ENCODE results near the gene BLOC1S4. TPM values are rescaled to one million over a fixed set of nuclear protein-coding genes. Genes with fewer than 3 reads are reported as not detected.

BLOC1S4 gene
- total RNA-seq, 1 experiment from 2014 or later, result 15.7 TPM

DNA sequence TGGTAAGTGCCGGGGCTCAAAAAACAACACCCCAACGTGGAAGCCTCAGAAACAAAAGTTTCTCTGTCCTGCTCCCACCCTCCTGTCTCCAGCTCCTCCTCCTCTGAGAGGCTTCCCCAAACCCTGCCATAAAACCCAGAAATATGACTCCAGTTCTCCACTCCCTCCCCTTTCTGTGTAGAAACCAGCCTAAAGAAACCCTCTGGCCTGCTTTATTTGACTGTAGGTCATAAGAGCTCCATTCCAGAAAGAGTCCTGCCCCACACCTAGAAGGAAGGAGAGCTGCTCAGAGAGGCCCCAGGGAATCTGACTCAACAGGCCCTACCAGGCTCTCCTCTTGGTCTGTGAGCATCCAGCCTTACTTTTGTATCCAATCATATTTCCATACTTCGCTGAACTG is 23.2 kb upstream of the BLOC1S4 start:
- H3K9me2 ChIP-seq (ENCODE audit: insufficient read depth), result no peaks in the 10 kb centered on the region
- no peak overlapping the region for H2AFZ ChIP-seq (ENCODE audit: low read depth, low read length, poor library complexity, severe bottlenecking)
- H3K79me2 ChIP-seq (ENCODE audit: insufficient read depth, low read length), result no peaks in the 10 kb centered on the region
- intact Hi-C loops (cut with micrococcal nuclease), result no loop called here
- H3K27ac ChIP-seq (ENCODE audit: low read depth, low read length), result no peak overlapping the region
- ATAC-seq (no peak), DNase-seq (ENCODE audit: low read depth, low spot score) (no peak)
- TF ChIP-seq EZH2 (IDR thresholded peaks at IDR 0.05), result no peak
- no peak for TF ChIP-seq CEBPB (IDR thresholded peaks at IDR 0.05; ENCODE audit: low read depth)
- no peaks in the 10 kb centered on the region for H3K9me3 ChIP-seq (ENCODE audit: control insufficient read depth in 1 of 2, insufficient read depth in 1 of 2, low read depth in 1 of 2, low read length in 2 of 2)
- ChIA-PET CTCF (interaction anchor here (1.0 to 1.3 kb wide), 2 partner anchors 9 to 18 kb away, joined by 3 read pairs; no protein-coding TSS in a partner anchor), RAD21 (ENCODE audit: low non-redundant PET in 1 of 2, low total read pairs in 2 of 2, uncharacterized antibody in 2 of 2, unreplicated experiment in 2 of 2) (no interaction called here), POLR2A (no interaction called here)
- no peak overlapping the region for H3K4me3 ChIP-seq (replicated peaks in 1 of 2; ENCODE audit: low read depth in 1 of 2, low read length in 2 of 2)
- no peaks in the 10 kb centered on the region for H4K20me1 ChIP-seq (ENCODE audit: insufficient read depth)
- peaks cover 35 to 48% of the 10 kb centered on the region in 2 experiments for H3K4me1 ChIP-seq (ENCODE audit: control insufficient read depth in 1 of 2, insufficient read depth in 2 of 2, low read length in 2 of 2)
- H3K4me2 ChIP-seq (ENCODE audit: low read length), result no peak overlapping the region
- H3K36me3 ChIP-seq (ENCODE audit: control insufficient read depth in 1 of 2, insufficient read depth in 2 of 2, low read length in 2 of 2), result no peaks in the 10 kb centered on the region
- H3K9ac ChIP-seq (ENCODE audit: low read length), result no peak overlapping the region
- H3K27me3 ChIP-seq (ENCODE audit: insufficient read depth, low read length), result no peaks in the 10 kb centered on the region
- no TSS peak for BruUV-seq (replicated peaks)

DNA sequence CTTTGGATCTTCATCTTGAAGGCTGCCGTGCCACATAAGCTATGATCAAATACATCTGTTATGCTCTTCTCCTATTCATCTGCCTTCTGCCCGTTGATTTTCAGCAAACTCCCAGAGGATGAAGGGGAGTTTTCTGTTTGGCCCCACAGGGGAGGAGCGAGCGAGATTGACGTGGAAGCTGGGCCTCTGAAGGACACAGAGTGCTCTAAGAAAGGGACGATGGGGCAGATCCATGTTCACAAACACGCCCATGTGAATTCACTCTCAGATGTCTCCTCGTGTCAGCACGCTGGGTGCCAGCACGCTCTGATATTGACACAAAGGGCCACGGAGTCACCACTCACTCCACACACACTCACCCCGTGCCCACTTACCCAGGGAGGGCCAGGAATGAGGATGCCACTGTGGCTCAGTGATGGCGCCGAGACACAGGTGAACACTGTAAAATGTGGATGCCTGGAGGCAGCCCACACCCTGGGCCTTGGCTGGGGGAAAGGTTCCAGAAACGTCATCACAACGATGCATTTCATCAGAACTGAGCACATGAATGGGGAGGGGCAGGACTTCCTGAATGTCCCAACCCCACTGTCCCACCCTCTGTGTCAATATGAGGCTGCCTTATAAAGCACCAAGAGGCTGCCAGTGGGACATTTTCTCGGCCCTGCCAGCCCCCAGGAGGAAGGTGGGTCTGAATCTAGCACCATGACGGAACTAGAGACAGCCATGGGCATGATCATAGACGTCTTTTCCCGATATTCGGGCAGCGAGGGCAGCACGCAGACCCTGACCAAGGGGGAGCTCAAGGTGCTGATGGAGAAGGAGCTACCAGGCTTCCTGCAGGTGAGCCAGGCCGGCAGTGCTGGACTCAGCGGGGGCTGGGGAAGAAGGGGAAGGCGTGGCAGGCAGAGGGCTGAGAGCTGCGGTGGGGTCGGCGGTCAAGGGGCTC is 22.5 kb upstream of the BLOC1S4 start, which contains the start of gene S100P:
S100P (plus strand) TSS at position 648 of the 946 bp plus-strand sequence; CDS start at position 703, 55 bp downstream.
- Histone ChIP-seq H3K79me2 (ENCODE audit: insufficient read depth, low read length) (no peaks in the 10 kb centered on the region), H3K36me3 (ENCODE audit: control insufficient read depth in 1 of 2, insufficient read depth in 2 of 2, low read length in 2 of 2) (no peaks in the 10 kb centered on the region), H3K4me2 (ENCODE audit: low read length) (no peak within 1 kb of the TSS), H3K9me3 (ENCODE audit: control insufficient read depth in 1 of 2, insufficient read depth in 1 of 2, low read depth in 1 of 2, low read length in 2 of 2) (no peaks in the 10 kb centered on the region), H3K9ac (ENCODE audit: low read length) (no peak within 1 kb of the TSS), H2AFZ (ENCODE audit: low read depth, low read length, poor library complexity, severe bottlenecking) (no peak within 1 kb of the TSS), H3K27ac (ENCODE audit: low read depth, low read length) (no peak within 1 kb of the TSS), H3K9me2 (ENCODE audit: insufficient read depth) (no peaks in the 10 kb centered on the region), H4K20me1 (ENCODE audit: insufficient read depth) (no peaks in the 10 kb centered on the region), H3K4me1 (ENCODE audit: control insufficient read depth in 1 of 2, insufficient read depth in 2 of 2, low read length in 2 of 2) (peaks cover 28 to 41% of the 10 kb centered on the region in 2 experiments), H3K27me3 (ENCODE audit: insufficient read depth, low read length) (no peaks in the 10 kb centered on the region), H3K4me3 (replicated peaks in 1 of 2; ENCODE audit: low read depth in 1 of 2, low read length in 2 of 2) (no peak within 1 kb of the TSS)
- no TSS peak for BruUV-seq (replicated peaks)
- ChIA-PET CTCF (interaction anchor here (0.7 to 1.3 kb wide), 3 partner anchors 8 to 19 kb away, joined by 3 read pairs; no protein-coding TSS in a partner anchor), RAD21 (ENCODE audit: low non-redundant PET in 1 of 2, low total read pairs in 2 of 2, uncharacterized antibody in 2 of 2, unreplicated experiment in 2 of 2) (no interaction called here), POLR2A (no interaction called here)
- DNase-seq (ENCODE audit: low read depth, low spot score) (no peak), ATAC-seq (no peak)
- intact Hi-C loops (cut with micrococcal nuclease), result no loop called here
- TF ChIP-seq, protein P1, sequence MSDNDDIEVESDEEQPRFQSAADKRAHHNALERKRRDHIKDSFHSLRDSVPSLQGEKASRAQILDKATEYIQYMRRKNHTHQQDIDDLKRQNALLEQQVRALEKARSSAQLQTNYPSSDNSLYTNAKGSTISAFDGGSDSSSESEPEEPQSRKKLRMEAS (IDR thresholded peaks at IDR 0.05), result no peak
- TF ChIP-seq ZFX (IDR thresholded peaks at IDR 0.05) (no peak), CEBPB (IDR thresholded peaks at IDR 0.05; ENCODE audit: low read depth) (no peak), TCF7L2 (IDR thresholded peaks at IDR 0.05; ENCODE audit: borderline replicate concordance, extremely low read depth, insufficient read depth, insufficient read length) (no peak), EGR1 (IDR thresholded peaks at IDR 0.05; ENCODE audit: low read depth) (no peak), FOSL1 (IDR thresholded peaks at IDR 0.05; ENCODE audit: low read depth) (no peak), POLR2AphosphoS5 (IDR thresholded peaks at IDR 0.05; ENCODE audit: low read depth, low read length) (no peak), EZH2 (IDR thresholded peaks at IDR 0.05) (no peak), SRF (IDR thresholded peaks at IDR 0.05; ENCODE audit: low read depth) (no peak), ELF1 (IDR thresholded peaks at IDR 0.05; ENCODE audit: borderline replicate concordance, low read depth) (no peak), SIN3A (IDR thresholded peaks at IDR 0.05; ENCODE audit: low read depth) (no peak), CBX3 (IDR thresholded peaks at IDR 0.05; ENCODE audit: low read depth) (no peak)
- TF ChIP-seq, protein P2, sequence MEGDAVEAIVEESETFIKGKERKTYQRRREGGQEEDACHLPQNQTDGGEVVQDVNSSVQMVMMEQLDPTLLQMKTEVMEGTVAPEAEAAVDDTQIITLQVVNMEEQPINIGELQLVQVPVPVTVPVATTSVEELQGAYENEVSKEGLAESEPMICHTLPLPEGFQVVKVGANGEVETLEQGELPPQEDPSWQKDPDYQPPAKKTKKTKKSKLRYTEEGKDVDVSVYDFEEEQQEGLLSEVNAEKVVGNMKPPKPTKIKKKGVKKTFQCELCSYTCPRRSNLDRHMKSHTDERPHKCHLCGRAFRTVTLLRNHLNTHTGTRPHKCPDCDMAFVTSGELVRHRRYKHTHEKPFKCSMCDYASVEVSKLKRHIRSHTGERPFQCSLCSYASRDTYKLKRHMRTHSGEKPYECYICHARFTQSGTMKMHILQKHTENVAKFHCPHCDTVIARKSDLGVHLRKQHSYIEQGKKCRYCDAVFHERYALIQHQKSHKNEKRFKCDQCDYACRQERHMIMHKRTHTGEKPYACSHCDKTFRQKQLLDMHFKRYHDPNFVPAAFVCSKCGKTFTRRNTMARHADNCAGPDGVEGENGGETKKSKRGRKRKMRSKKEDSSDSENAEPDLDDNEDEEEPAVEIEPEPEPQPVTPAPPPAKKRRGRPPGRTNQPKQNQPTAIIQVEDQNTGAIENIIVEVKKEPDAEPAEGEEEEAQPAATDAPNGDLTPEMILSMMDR (IDR thresholded peaks at IDR 0.05 in 2 of 3, conservative IDR thresholded peaks at IDR 0.05 in 1 of 3; ENCODE audit: borderline replicate concordance in 1 of 3, insufficient read depth in 1 of 3, low read depth in 2 of 3, low read length in 2 of 3), result no peak
- TF ChIP-seq, protein P3, sequence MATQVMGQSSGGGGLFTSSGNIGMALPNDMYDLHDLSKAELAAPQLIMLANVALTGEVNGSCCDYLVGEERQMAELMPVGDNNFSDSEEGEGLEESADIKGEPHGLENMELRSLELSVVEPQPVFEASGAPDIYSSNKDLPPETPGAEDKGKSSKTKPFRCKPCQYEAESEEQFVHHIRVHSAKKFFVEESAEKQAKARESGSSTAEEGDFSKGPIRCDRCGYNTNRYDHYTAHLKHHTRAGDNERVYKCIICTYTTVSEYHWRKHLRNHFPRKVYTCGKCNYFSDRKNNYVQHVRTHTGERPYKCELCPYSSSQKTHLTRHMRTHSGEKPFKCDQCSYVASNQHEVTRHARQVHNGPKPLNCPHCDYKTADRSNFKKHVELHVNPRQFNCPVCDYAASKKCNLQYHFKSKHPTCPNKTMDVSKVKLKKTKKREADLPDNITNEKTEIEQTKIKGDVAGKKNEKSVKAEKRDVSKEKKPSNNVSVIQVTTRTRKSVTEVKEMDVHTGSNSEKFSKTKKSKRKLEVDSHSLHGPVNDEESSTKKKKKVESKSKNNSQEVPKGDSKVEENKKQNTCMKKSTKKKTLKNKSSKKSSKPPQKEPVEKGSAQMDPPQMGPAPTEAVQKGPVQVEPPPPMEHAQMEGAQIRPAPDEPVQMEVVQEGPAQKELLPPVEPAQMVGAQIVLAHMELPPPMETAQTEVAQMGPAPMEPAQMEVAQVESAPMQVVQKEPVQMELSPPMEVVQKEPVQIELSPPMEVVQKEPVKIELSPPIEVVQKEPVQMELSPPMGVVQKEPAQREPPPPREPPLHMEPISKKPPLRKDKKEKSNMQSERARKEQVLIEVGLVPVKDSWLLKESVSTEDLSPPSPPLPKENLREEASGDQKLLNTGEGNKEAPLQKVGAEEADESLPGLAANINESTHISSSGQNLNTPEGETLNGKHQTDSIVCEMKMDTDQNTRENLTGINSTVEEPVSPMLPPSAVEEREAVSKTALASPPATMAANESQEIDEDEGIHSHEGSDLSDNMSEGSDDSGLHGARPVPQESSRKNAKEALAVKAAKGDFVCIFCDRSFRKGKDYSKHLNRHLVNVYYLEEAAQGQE (IDR thresholded peaks at IDR 0.05; ENCODE audit: low read depth), result no peak
